H1 (cell line): Measurements from ENCODE around the gene TTC39A. TPM values are rescaled to one million over a fixed set of nuclear protein-coding genes. Genes with fewer than 3 reads are reported as not detected.

Experiments used
- CTCF ChIA-PET: fragments of 300-600 bp; sonication (Branson Sonifier 250); formaldehyde crosslinking; loops from one replicate; lab custom pipeline; 2021; ENCODE audit not compliant: partially characterized antibody; lab: Charles Lee
- POLR2A ChIA-PET: fragments of 300-600 bp; sonication (Branson Sonifier 250); formaldehyde crosslinking; loops from one replicate; lab custom pipeline; 2021; ENCODE audit warnings: inconsistent platforms; ENCODE audit not compliant: partially characterized antibody; lab: Charles Lee
- DNase-seq, 2 experiments: peaks; one replicate each; pipeline versions ENCODE4 v3.0.0 to v3.0.0-alpha.2; 2010 to 2022; ENCODE audit warnings: low spot score in 2 of 2, low read depth in 1 of 2, mixed read lengths in 1 of 2
- FAIRE-seq: peaks from 2 replicates; lab custom pipeline; 2011; peaks lifted over from hg19 to GRCh38; lab: Jason Lieb, UNC
- H2AFZ ChIP-seq: 2 replicates; pipeline ENCODE4 v1.8.1; 2012; ENCODE audit warnings: low read length, inconsistent platforms
- H2AK5ac ChIP-seq: 2 replicates; pipeline ENCODE4 v1.6.1; 2013; ENCODE audit warnings: low read depth, low read length
- H2BK120ac ChIP-seq: replicated peaks from 2 replicates; pipeline ENCODE3; 2013; ENCODE audit warnings: low read depth, low read length, inconsistent platforms
- H2BK12ac ChIP-seq: 2 replicates; pipeline ENCODE4 v1.6.1; 2013; ENCODE audit warnings: low read depth, low read length
- H2BK15ac ChIP-seq: 2 replicates; pipeline ENCODE4 v1.6.1; 2013; ENCODE audit warnings: low read length
- H2BK20ac ChIP-seq: 2 replicates; pipeline ENCODE4 v1.6.1; 2013; ENCODE audit warnings: low read length
- H2BK5ac ChIP-seq: 2 replicates; pipeline ENCODE4 v1.6.1; 2013; ENCODE audit warnings: low read depth, low read length
- H3K14ac ChIP-seq: 2 replicates; pipeline ENCODE4 v1.6.1; 2013; ENCODE audit warnings: inconsistent platforms; ENCODE audit not compliant: insufficient read length
- H3K18ac ChIP-seq: 2 replicates; pipeline ENCODE4 v1.6.1; 2013; ENCODE audit warnings: low read length; ENCODE audit errors: extremely low read depth
- H3K23ac ChIP-seq: 2 replicates; pipeline ENCODE4 v1.6.1; 2013; ENCODE audit warnings: inconsistent platforms; ENCODE audit not compliant: insufficient read length
- H3K23me2 ChIP-seq: 2 replicates; pipeline ENCODE4 v1.6.1; 2013; ENCODE audit warnings: low read depth, low read length
- H3K27ac ChIP-seq: 2 replicates; pipeline ENCODE4 v1.6.1; 2011; ENCODE audit warnings: low read depth, low read length, inconsistent platforms
- H3K27me3 ChIP-seq, 4 experiments: replicated peaks in 1 of 4; 1 replicate in 1 of 4; 2 replicates in 3 of 4; pipeline versions ENCODE4 v1.6.1 to v1.8.1; 2011 to 2013; ENCODE audit warnings: low read length in 3 of 4, mild to moderate bottlenecking in 3 of 4, inconsistent platforms in 2 of 4, mixed read lengths in 2 of 4, moderate library complexity in 1 of 4; ENCODE audit not compliant: control insufficient read depth in 3 of 4, insufficient read depth in 3 of 4; ENCODE audit errors: extremely low read depth in 1 of 4
- H3K36me3 ChIP-seq, 4 experiments: 2 replicates each; pipeline versions ENCODE4 v1.6.1 to v1.8.1; 2011 to 2013; ENCODE audit warnings: mild to moderate bottlenecking in 4 of 4, low read length in 3 of 4, moderate library complexity in 2 of 4, control low read depth in 1 of 4, inconsistent platforms in 1 of 4; ENCODE audit not compliant: insufficient read depth in 4 of 4, control insufficient read depth in 2 of 4
- H3K4ac ChIP-seq: replicated peaks from 2 replicates; pipeline ENCODE3; 2013; ENCODE audit warnings: low read length, low read depth, mixed read lengths, inconsistent platforms; ENCODE audit not compliant: insufficient read length
- H3K4me1 ChIP-seq, 4 experiments: replicated peaks in 1 of 4; 1 replicate in 1 of 4; 2 replicates in 3 of 4; pipeline versions ENCODE4 v1.6.1 to v1.8.1; 2011 to 2013; ENCODE audit warnings: low read length in 3 of 4, inconsistent platforms in 2 of 4, mixed read lengths in 1 of 4; ENCODE audit not compliant: insufficient read depth in 4 of 4, control insufficient read depth in 3 of 4
- H3K4me2 ChIP-seq, 2 experiments: 2 replicates each; pipeline versions ENCODE4 v1.6.1 to v1.8.1; 2011 to 2013; ENCODE audit warnings: low read depth in 2 of 2, low read length in 2 of 2, control low read depth in 1 of 2, inconsistent platforms in 1 of 2, mild to moderate bottlenecking in 1 of 2; ENCODE audit not compliant: insufficient read depth in 1 of 2
- H3K4me3 ChIP-seq, 4 experiments: fragments of 200-600, 300-600 bp in 1 of 4; sonication (generic), shearing (Covaris generic), sonication (Bioruptor Twin) in 1 of 4; 2 replicates each; pipeline versions ENCODE4 v1.5.1 to v1.8.1; 2011 to 2016; ENCODE audit warnings: low read length in 4 of 4, low read depth in 3 of 4, control low read depth in 2 of 4, inconsistent platforms in 2 of 4, mild to moderate bottlenecking in 2 of 4, mixed read lengths in 1 of 4, moderate library complexity in 1 of 4; ENCODE audit not compliant: insufficient read depth in 2 of 4; ENCODE audit errors: extremely low read depth in 1 of 4
- H3K56ac ChIP-seq: replicated peaks from 2 replicates; pipeline ENCODE3; 2013; ENCODE audit warnings: low read depth, mild to moderate bottlenecking, mixed read lengths, low read length, inconsistent platforms; ENCODE audit not compliant: insufficient read length
- H3K79me1 ChIP-seq: 2 replicates; pipeline ENCODE4 v1.6.1; 2013; ENCODE audit warnings: low read depth, low read length, control low read depth
- H3K79me2 ChIP-seq, 2 experiments: 2 replicates each; pipeline versions ENCODE4 v1.6.1 to v1.8.1; 2012 to 2013; ENCODE audit warnings: low read length in 2 of 2, mild to moderate bottlenecking in 2 of 2, inconsistent platforms in 1 of 2; ENCODE audit not compliant: insufficient read depth in 2 of 2, control insufficient read depth in 1 of 2
- H3K9ac ChIP-seq, 4 experiments: replicated peaks in 1 of 4; 1 replicate in 1 of 4; 2 replicates in 3 of 4; pipeline versions ENCODE4 v1.6.1 to v1.8.1; 2011 to 2013; ENCODE audit warnings: low read depth in 3 of 4, low read length in 3 of 4, control low read depth in 2 of 4, mild to moderate bottlenecking in 2 of 4, moderate library complexity in 2 of 4, inconsistent platforms in 1 of 4; ENCODE audit errors: extremely low read depth in 1 of 4
- H3K9me3 ChIP-seq, 2 experiments: 2 replicates each; pipeline versions ENCODE4 v1.6.1 to v1.8.1; 2012 to 2013; ENCODE audit warnings: mild to moderate bottlenecking in 2 of 2, moderate library complexity in 2 of 2, control low read depth in 1 of 2, inconsistent platforms in 1 of 2, low read depth in 1 of 2, low read length in 1 of 2, mixed read lengths in 1 of 2; ENCODE audit not compliant: insufficient read depth in 2 of 2
- H4K20me1 ChIP-seq, 2 experiments: replicated peaks in 1 of 2; 2 replicates each; pipeline versions ENCODE3 to v1.8.1; 2011 to 2013; ENCODE audit warnings: inconsistent platforms in 2 of 2, low read length in 2 of 2, mild to moderate bottlenecking in 1 of 2; ENCODE audit not compliant: insufficient read depth in 2 of 2, control insufficient read depth in 1 of 2
- H4K5ac ChIP-seq: 2 replicates; pipeline ENCODE4 v1.6.1; 2013; ENCODE audit warnings: low read length, low read depth, mixed read lengths, inconsistent platforms; ENCODE audit not compliant: insufficient read length
- H4K8ac ChIP-seq: 2 replicates; pipeline ENCODE4 v1.8.0; 2013; ENCODE audit warnings: mild to moderate bottlenecking, moderate library complexity, low read length, inconsistent platforms; ENCODE audit not compliant: insufficient read depth; ENCODE audit errors: extremely low read depth
- H4K91ac ChIP-seq: replicated peaks from 2 replicates; pipeline ENCODE3; 2013; ENCODE audit warnings: low read length, mixed read lengths, inconsistent platforms; ENCODE audit not compliant: insufficient read length
- CBX5 ChIP-seq: fragments of 300-800, 300-1000 bp; sonication (generic); IDR thresholded peaks from 2 replicates; pipeline ENCODE4 v1.7.1; 2016; ENCODE audit warnings: antibody characterized with exemption, low read length, low read depth
- CBX8 ChIP-seq: fragments of 300-800, 300-1000 bp; sonication (generic); IDR thresholded peaks from 2 replicates; pipeline ENCODE4 v1.7.1; 2016; ENCODE audit warnings: low read depth, low read length, borderline replicate concordance
- CTCF ChIP-seq, 3 experiments: IDR thresholded peaks; 1 replicate in 2 of 3; 2 replicates in 1 of 3; pipeline versions ENCODE4 v1.5.1 to v1.6.1; 2011; ENCODE audit warnings: low read length in 3 of 3, mild to moderate bottlenecking in 3 of 3, inconsistent platforms in 2 of 3, low read depth in 1 of 3, moderate library complexity in 1 of 3; ENCODE audit not compliant: insufficient read depth in 1 of 3; ENCODE audit errors: control extremely low read depth in 1 of 3
- JUND ChIP-seq: IDR thresholded peaks from 2 replicates; pipeline ENCODE4 v1.6.1; 2011; ENCODE audit warnings: mild to moderate bottlenecking, improper control_type of control experiment, low read length
- KDM5A ChIP-seq: fragments of 200-600 bp; IDR thresholded peaks from 2 replicates; pipeline ENCODE4 v1.7.1; 2012; ENCODE audit warnings: mild to moderate bottlenecking, low read length, inconsistent platforms, mixed read lengths
- MAX ChIP-seq: IDR thresholded peaks from 2 replicates; pipeline ENCODE4 v1.6.1; 2012; ENCODE audit warnings: inconsistent platforms
- SAP30 ChIP-seq: fragments of 300-600 bp; sonication (generic); IDR thresholded peaks from 2 replicates; pipeline ENCODE4 v1.7.1; 2012; ENCODE audit warnings: low read length, moderate library complexity, mild to moderate bottlenecking, inconsistent platforms; ENCODE audit not compliant: insufficient read depth, insufficient replicate concordance
- SP2 ChIP-seq: IDR thresholded peaks from 2 replicates; pipeline ENCODE4 v1.6.1; 2012; ENCODE audit warnings: mild to moderate bottlenecking, low read length, inconsistent platforms
- TBP ChIP-seq: IDR thresholded peaks from 2 replicates; pipeline ENCODE4 v1.6.1; 2011; ENCODE audit warnings: low read depth, low read length, improper control_type of control experiment
- YY1 ChIP-seq: IDR thresholded peaks from 2 replicates; pipeline ENCODE4 v1.6.1; 2011; ENCODE audit warnings: low read depth, mild to moderate bottlenecking, low read length
- ZNF274 ChIP-seq: IDR thresholded peaks from 2 replicates; pipeline ENCODE4 v1.7.0; 2012; ENCODE audit warnings: low read length, borderline replicate concordance; ENCODE audit errors: extremely low read depth
- WGBS, 2 experiments: shearing (Covaris generic) in 1 of 2; methylation state at CpG; one replicate each; pipeline versions ENCODE4 v1.1.6 to v1.1.7; 2013 to 2015; ENCODE audit warnings: low lambda C conversion rate in 2 of 2, mixed read lengths in 2 of 2, inconsistent platforms in 1 of 2, low coverage in 1 of 2, missing lambda C conversion rate in 1 of 2; ENCODE audit not compliant: insufficient replicate concordance in 2 of 2, insufficient coverage in 1 of 2, insufficient read length in 1 of 2; ENCODE audit errors: extremely low coverage in 1 of 2, missing lambda C conversion rate in 1 of 2; 5-methylcytosine and 5-hydroxymethylcytosine counted together
- polyA plus RNA-seq, 7 experiments: library from polyadenylated mRNA; depleted of rRNA in 3 of 7; stranded (reverse) in 5 of 7; unstranded in 2 of 7; fragments of >200 nt in 5 of 7; fragments of 200-250 nt in 2 of 7; gene quantifications; 1 replicate in 5 of 7; 2 replicates in 1 of 7; 4 replicates in 1 of 7; pipeline versions ENCODE4 v1.2.1 to v1.2.3, GENCODE V29; 2011 to 2013; ENCODE audit warnings: missing spikeins in 2 of 7, mixed read lengths in 2 of 7
- total RNA-seq: library from RNA; stranded (reverse); fragmentation: NEBNext Ultra II Directional; extraction: Animal tissue kit (Norgen Biotek cat#: 25700); gene quantifications from 2 replicates; pipeline ENCODE4 v1.2.1, GENCODE V29; 2021

The TTC39A gene
- total and polyA plus RNA-seq, 2 of the 8 experiments (the other 6 are each of a cell fraction or from before 2014, with no cell fraction given), result 5.5 to 5.8 TPM

- H3K4ac ChIP-seq, result no peak overlapping the region
- H3K4me2 ChIP-seq, result no peak overlapping the region
- ChIA-PET CTCF (no interaction called here), POLR2A (interaction anchor here (0.7 to 1.1 kb wide), 2 partner anchors 29 to 156 kb away, joined by 3 read pairs; no protein-coding TSS in a partner anchor)
- no peak overlapping the region for H3K14ac ChIP-seq
- no peaks in the 10 kb centered on the region for H3K9me3 ChIP-seq
- no peaks in the 10 kb centered on the region for H3K23me2 ChIP-seq
- no peak overlapping the region for H2BK5ac ChIP-seq
- no peak overlapping the region for H2BK120ac ChIP-seq
- no peaks in the 10 kb centered on the region for H3K36me3 ChIP-seq
- H3K4me1 ChIP-seq, result peaks cover 0 to 6% (median 0%) of the 10 kb centered on the region in 4 experiments; a peak in 1 of 7 replicates
- H2AFZ ChIP-seq, result no peak overlapping the region
- no peak overlapping the region for H3K23ac ChIP-seq
- H4K20me1 ChIP-seq, result peaks cover 2 to 5% of the 10 kb centered on the region in 2 experiments
- no peak overlapping the region for H3K9ac ChIP-seq
- no peak overlapping the region for H4K5ac ChIP-seq
- no peak overlapping the region for H3K4me3 ChIP-seq
- H3K27me3 ChIP-seq, result no peaks in the 10 kb centered on the region
- peaks cover 0 to 32% of the 10 kb centered on the region in 2 experiments; a peak in 2 of 4 replicates for H3K79me2 ChIP-seq
- H3K56ac ChIP-seq, result no peak overlapping the region
- H2BK15ac ChIP-seq, result no peak overlapping the region
- H4K8ac ChIP-seq, result no peak overlapping the region
- DNase-seq (no peak), FAIRE-seq (no peak)
- 89% methylated on average over 3 of the region's 3 CpGs; no CpG with 5 or more reads in 1 of the 2 experiments for WGBS, 2 experiments
- no peak overlapping the region for H3K27ac ChIP-seq
- no peak overlapping the region for H2BK20ac ChIP-seq
- H3K79me1 ChIP-seq, result peaks cover 4% of the 10 kb centered on the region
- H2AK5ac ChIP-seq, result no peak overlapping the region
- H2BK12ac ChIP-seq, result no peak overlapping the region
- H3K18ac ChIP-seq, result no peak overlapping the region
- H4K91ac ChIP-seq, result no peak overlapping the region
- TF ChIP-seq CBX8 (no peak), CTCF (IDR thresholded peaks at IDR 0.05; ENCODE audit: control extremely low read depth in 1 of 3, insufficient read depth in 1 of 3, low read depth in 1 of 3, low read length in 3 of 3) (no peak), SP2 (no peak), CBX5 (no peak), MAX (no peak), KDM5A (no peak), ZNF274 (no peak), SAP30 (no peak), JUND (no peak), TBP (no peak), YY1 (no peak)
Observed at GRCh38 chr1:51264451-51264850, 65.9 kb downstream of the TTC39A start.
